IMR-90 (cell line): ENCODE measurements around the gene GGPS1. TPM values are rescaled to one million over a fixed set of nuclear protein-coding genes. Genes with fewer than 3 reads are reported as not detected.
A peak's percentile ranks its signal among the peaks of the same experiment; 100 is the strongest.

Experiments used
- ATAC-seq: fragments of 200-7000 bp; cut with Tn5 transposase; 2 replicates; pipeline ENCODE4 v1.9.1; 2020; ENCODE audit warnings: low read depth, mild to moderate bottlenecking, moderate library complexity
- BruUV-seq: library from RNA; stranded (reverse); fragments of 400-500 nt; replicated peaks from 2 replicates; lab custom pipeline; 2021; lab: Mats Ljungman, UMichigan
- CTCF ChIA-PET: fragments of 300-600 bp; formaldehyde crosslinking; extraction: SDS; loops from one replicate; lab custom pipeline; 2021; ENCODE audit warnings: antibody characterized with exemption; lab: Yijun Ruan, JAX
- POLR2A ChIA-PET: fragments of 300-600 bp; sonication (Branson Sonifier 250); formaldehyde crosslinking; loops from one replicate; lab custom pipeline; 2022; ENCODE audit warnings: antibody characterized with exemption; ENCODE audit not compliant: unreplicated experiment; lab: Charles Lee
- DNase-seq: peaks from one replicate; pipeline ENCODE4 v3.0.0; 2013
- H2AFZ ChIP-seq: replicated peaks from 2 replicates; pipeline ENCODE3; 2013; ENCODE audit warnings: low read length, mild to moderate bottlenecking; ENCODE audit not compliant: poor library complexity
- H2AK5ac ChIP-seq: 2 replicates; pipeline ENCODE4 v1.6.1; 2013; ENCODE audit warnings: low read depth, low read length, inconsistent platforms
- H2AK9ac ChIP-seq: replicated peaks from 2 replicates; pipeline ENCODE3; 2013; ENCODE audit warnings: mild to moderate bottlenecking, low read depth, low read length, moderate library complexity; ENCODE audit not compliant: poor library complexity
- H2BK120ac ChIP-seq: 2 replicates; pipeline ENCODE4 v1.6.1; 2013; ENCODE audit warnings: low read depth, low read length, inconsistent platforms
- H2BK15ac ChIP-seq: 3 replicates; pipeline ENCODE4 v1.6.1; 2013; ENCODE audit warnings: low read depth, low read length, inconsistent platforms
- H2BK20ac ChIP-seq: 2 replicates; pipeline ENCODE4 v1.6.1; 2013; ENCODE audit warnings: low read depth, mild to moderate bottlenecking, inconsistent platforms, low read length, moderate library complexity
- H2BK5ac ChIP-seq: 2 replicates; pipeline ENCODE4 v1.6.1; 2013; ENCODE audit warnings: mild to moderate bottlenecking, low read depth, low read length, inconsistent platforms; ENCODE audit not compliant: poor library complexity, severe bottlenecking
- H3K14ac ChIP-seq: replicated peaks from 2 replicates; pipeline ENCODE4 v1.6.1; 2013; ENCODE audit warnings: low read depth, low read length, inconsistent platforms
- H3K18ac ChIP-seq: 2 replicates; pipeline ENCODE4 v1.6.1; 2013; ENCODE audit warnings: low read depth, low read length, control low read depth
- H3K23ac ChIP-seq: 2 replicates; pipeline ENCODE4 v1.6.1; 2013; ENCODE audit warnings: low read depth, low read length, inconsistent platforms
- H3K27ac ChIP-seq: 2 replicates; pipeline ENCODE4 v1.5.1; 2013; ENCODE audit warnings: mild to moderate bottlenecking, control low read depth, low read length; ENCODE audit not compliant: insufficient read depth
- H3K27me3 ChIP-seq: 2 replicates; pipeline ENCODE4 v1.6.1; 2013; ENCODE audit warnings: low read length; ENCODE audit not compliant: control insufficient read depth, insufficient read depth
- H3K36me3 ChIP-seq: 2 replicates; pipeline ENCODE4 v1.6.1; 2013; ENCODE audit warnings: low read length, mixed read lengths; ENCODE audit not compliant: control insufficient read depth, insufficient read depth
- H3K4ac ChIP-seq: 2 replicates; pipeline ENCODE4 v1.6.1; 2013; ENCODE audit warnings: low read depth, low read length, inconsistent platforms
- H3K4me1 ChIP-seq: 2 replicates; pipeline ENCODE4 v1.6.1; 2013; ENCODE audit warnings: low read length, mixed read lengths; ENCODE audit not compliant: control insufficient read depth, insufficient read depth
- H3K4me2 ChIP-seq: 2 replicates; pipeline ENCODE4 v1.6.1; 2013; ENCODE audit warnings: low read depth, mild to moderate bottlenecking, control low read depth, low read length, moderate library complexity
- H3K4me3 ChIP-seq: 2 replicates; pipeline ENCODE4 v1.5.1; 2013; ENCODE audit warnings: low read depth, mild to moderate bottlenecking, control low read depth, low read length, moderate library complexity; ENCODE audit not compliant: insufficient read depth
- H3K56ac ChIP-seq: 2 replicates; pipeline ENCODE4 v1.6.1; 2013; ENCODE audit warnings: low read length, inconsistent platforms; ENCODE audit not compliant: insufficient read depth; ENCODE audit errors: extremely low read depth
- H3K79me1 ChIP-seq, 2 experiments: 2 replicates each; pipeline ENCODE4 v1.6.1; 2013; ENCODE audit warnings: low read length in 2 of 2, inconsistent platforms in 1 of 2, low read depth in 1 of 2
- H3K9ac ChIP-seq: 2 replicates; pipeline ENCODE4 v1.6.1; 2013; ENCODE audit warnings: low read depth, low read length, control low read depth
- H3K9me1 ChIP-seq: 2 replicates; pipeline ENCODE4 v1.6.1; 2013; ENCODE audit warnings: low read length, inconsistent platforms; ENCODE audit not compliant: insufficient read depth
- H3K9me3 ChIP-seq: 2 replicates; pipeline ENCODE4 v1.6.1; 2013; ENCODE audit warnings: low read length; ENCODE audit not compliant: control insufficient read depth, insufficient read depth
- H4K20me1 ChIP-seq: 2 replicates; pipeline ENCODE4 v1.6.1; 2013; ENCODE audit warnings: low read length, inconsistent platforms; ENCODE audit not compliant: insufficient read depth
- H4K5ac ChIP-seq: 2 replicates; pipeline ENCODE4 v1.6.1; 2013; ENCODE audit warnings: mild to moderate bottlenecking, low read depth, low read length, control low read depth
- H4K8ac ChIP-seq, 2 experiments: 2 replicates each; pipeline ENCODE4 v1.6.1; 2013; ENCODE audit warnings: low read depth in 2 of 2, low read length in 2 of 2, control low read depth in 1 of 2, inconsistent platforms in 1 of 2
- H4K91ac ChIP-seq: 2 replicates; pipeline ENCODE4 v1.6.1; 2013; ENCODE audit warnings: low read depth, low read length, inconsistent platforms; ENCODE audit not compliant: insufficient read depth
- BHLHE40 ChIP-seq: fragments of 150-350 bp; IDR thresholded peaks from 2 replicates; pipeline ENCODE4 v1.6.1; 2016; ENCODE audit warnings: mild to moderate bottlenecking, low read depth, low read length
- CEBPB ChIP-seq: IDR thresholded peaks from 2 replicates; pipeline ENCODE4 v1.6.1; 2012; ENCODE audit warnings: low read depth, low read length, improper control_type of control experiment
- CHD1 ChIP-seq: IDR thresholded peaks from 2 replicates; pipeline ENCODE4 v1.6.1; 2012; ENCODE audit warnings: low read depth, low read length, improper control_type of control experiment
- ELK1 ChIP-seq: fragments of 150-350 bp; IDR thresholded peaks from 2 replicates; pipeline ENCODE4 v1.6.1; 2016; ENCODE audit warnings: low read depth, mild to moderate bottlenecking, low read length, moderate library complexity, borderline replicate concordance
- FOS ChIP-seq: fragments of 150-350 bp; IDR thresholded peaks from 2 replicates; pipeline ENCODE4 v1.6.1; 2016; ENCODE audit warnings: low read depth, low read length
- MAFK ChIP-seq: IDR thresholded peaks from 2 replicates; pipeline ENCODE4 v1.6.1; 2012; ENCODE audit warnings: low read depth, low read length, improper control_type of control experiment
- MAZ ChIP-seq: IDR thresholded peaks from 2 replicates; pipeline ENCODE4 v1.6.1; 2012; ENCODE audit warnings: low read depth, mild to moderate bottlenecking, low read length, improper control_type of control experiment, moderate library complexity, borderline replicate concordance
- MXI1 ChIP-seq: IDR thresholded peaks from 2 replicates; pipeline ENCODE4 v1.6.1; 2012; ENCODE audit warnings: low read depth, mild to moderate bottlenecking, low read length, moderate library complexity, borderline replicate concordance
- NFE2L2 ChIP-seq: fragments of 150-350 bp; IDR thresholded peaks from 2 replicates; pipeline ENCODE4 v1.6.1; 2016; ENCODE audit warnings: low read depth, mild to moderate bottlenecking, low read length
- POLR2A ChIP-seq: IDR thresholded peaks from 2 replicates; pipeline ENCODE4 v1.6.1; 2012; ENCODE audit warnings: mild to moderate bottlenecking, low read depth, low read length
- RAD21 ChIP-seq: IDR thresholded peaks from 2 replicates; pipeline ENCODE4 v1.6.1; 2012; ENCODE audit warnings: low read length, improper control_type of control experiment
- RCOR1 ChIP-seq: IDR thresholded peaks from 2 replicates; pipeline ENCODE4 v1.6.1; 2012; ENCODE audit warnings: mild to moderate bottlenecking, low read length, improper control_type of control experiment; ENCODE audit not compliant: insufficient replicate concordance
- RFX5 ChIP-seq: IDR thresholded peaks from 2 replicates; pipeline ENCODE4 v1.8.0; 2012; ENCODE audit warnings: low read depth, mild to moderate bottlenecking, low read length, moderate library complexity
- SMC3 ChIP-seq: fragments of 150-350 bp; IDR thresholded peaks from 2 replicates; pipeline ENCODE4 v1.6.1; 2016; ENCODE audit warnings: low read depth, mild to moderate bottlenecking, antibody characterized with exemption, low read length, moderate library complexity
- WGBS, 2 experiments: methylation state at CpG; one replicate each; pipeline versions ENCODE4 v1.1.5 to v1.1.7; 2013; ENCODE audit warnings: missing lambda C conversion rate in 2 of 2; ENCODE audit not compliant: insufficient read length in 1 of 2; ENCODE audit errors: extremely low coverage in 2 of 2; 5-methylcytosine and 5-hydroxymethylcytosine counted together
- dilution Hi-C: fragments of 300-500 bp; cut with HindIII; formaldehyde crosslinking; loops from one replicate; pipeline ENCODE4 v1.14.3; 2018; ENCODE audit warnings: low sequenced_read_pairs; ENCODE audit not compliant: unreplicated experiment
- in situ Hi-C: fragments of 300-500 bp; cut with MboI; formaldehyde crosslinking; loops from 3 replicates; pipeline ENCODE4 v1.14.3; 2019; ENCODE audit warnings: low sequenced_read_pairs, inconsistent platforms, mixed read lengths
- intact Hi-C: fragments of 100-400 bp; cut with micrococcal nuclease; formaldehyde crosslinking; loops from 2 replicates; pipeline ENCODE4 v1.10.0; 2022
- polyA plus RNA-seq, 3 experiments: library from polyadenylated mRNA; depleted of rRNA; stranded (reverse); fragments of >200 nt; gene quantifications; 2 replicates each; pipeline ENCODE4 v1.2.3, GENCODE V29; 2012; ENCODE audit warnings: low replicate concordance in 1 of 3
- total RNA-seq: library from RNA; depleted of rRNA; stranded (reverse); fragments of >200 nt; gene quantifications from 2 replicates; pipeline ENCODE4 v1.2.3, GENCODE V29; 2012

Gene GGPS1
- total and polyA plus RNA-seq, 2 of the 4 experiments (the other 2 are of a cell fraction) = 16.4 to 21.5 TPM

GRCh38 chr1:235313262-235313661 lies 15.1 kb upstream of the GGPS1 start:
- peaks cover 4% of the 10 kb centered on the region for H3K36me3 ChIP-seq
- DNase-seq (no peak), ATAC-seq (no peak)
- dilution Hi-C loops = no loop called here
- H3K9ac ChIP-seq = no peak overlapping the region
- H3K4ac ChIP-seq = no peak overlapping the region
- H3K79me1 ChIP-seq = peaks cover 3 to 47% of the 10 kb centered on the region in 2 experiments; a peak in 3 of 4 replicates
- peaks cover 74% of the 10 kb centered on the region for H4K20me1 ChIP-seq
- CTCF ChIA-PET = interaction anchor here (1.2 kb wide), 1 partner anchor 8 kb away, joined by 4 read pairs; no protein-coding TSS in a partner anchor
- no peak overlapping the region for H2BK120ac ChIP-seq
- no peak overlapping the region; the same call in 1 of the 2 replicates for H3K4me2 ChIP-seq
- no peak overlapping the region for H2AK9ac ChIP-seq
- H2BK5ac ChIP-seq = no peak overlapping the region
- no peak overlapping the region for H3K4me3 ChIP-seq
- H4K5ac ChIP-seq = no peak overlapping the region
- no peak overlapping the region; the same call in 1 of the 2 replicates for H3K27ac ChIP-seq
- no peak overlapping the region for H2AK5ac ChIP-seq
- no TSS peak for BruUV-seq
- 82% methylated on average over 3 of the region's 6 CpGs; no CpG with 5 or more reads in 1 of the 2 experiments for WGBS, 2 experiments
- in situ Hi-C loops = no loop called here
- H3K18ac ChIP-seq = no peak overlapping the region
- no peak overlapping the region for H3K56ac ChIP-seq
- no peak overlapping the region for H4K8ac ChIP-seq
- intact Hi-C loops = no loop called here
- H3K14ac ChIP-seq = no peak overlapping the region
- no peak overlapping the region for H2BK20ac ChIP-seq
- H3K4me1 ChIP-seq = peaks cover 4% of the 10 kb centered on the region; the same call in 1 of the 2 replicates
- H3K9me1 ChIP-seq = peaks cover 9% of the 10 kb centered on the region
- H2BK15ac ChIP-seq = no peak overlapping the region
- POLR2A ChIA-PET = no interaction called here
- no peak overlapping the region for H2AFZ ChIP-seq
- H4K91ac ChIP-seq = no peak overlapping the region
- H3K27me3 ChIP-seq = no peaks in the 10 kb centered on the region
- H3K9me3 ChIP-seq = no peaks in the 10 kb centered on the region
- TF ChIP-seq CHD1 (no peak), MAFK (no peak), RFX5 (no peak), MXI1 (no peak), RCOR1 (no peak), MAZ (no peak), ELK1 (no peak), RAD21 (no peak), POLR2A (no peak), BHLHE40 (no peak), CEBPB (no peak), NFE2L2 (no peak), SMC3 (no peak), FOS (no peak)
- H3K23ac ChIP-seq = peak overlapping the region; percentile 1; the same call in 1 of the 2 replicates
